ENCODE results near the gene TMEM19.
A peak's percentile ranks its signal among the peaks of the same experiment; 100 is the strongest.

The TMEM19 gene

DNA sequence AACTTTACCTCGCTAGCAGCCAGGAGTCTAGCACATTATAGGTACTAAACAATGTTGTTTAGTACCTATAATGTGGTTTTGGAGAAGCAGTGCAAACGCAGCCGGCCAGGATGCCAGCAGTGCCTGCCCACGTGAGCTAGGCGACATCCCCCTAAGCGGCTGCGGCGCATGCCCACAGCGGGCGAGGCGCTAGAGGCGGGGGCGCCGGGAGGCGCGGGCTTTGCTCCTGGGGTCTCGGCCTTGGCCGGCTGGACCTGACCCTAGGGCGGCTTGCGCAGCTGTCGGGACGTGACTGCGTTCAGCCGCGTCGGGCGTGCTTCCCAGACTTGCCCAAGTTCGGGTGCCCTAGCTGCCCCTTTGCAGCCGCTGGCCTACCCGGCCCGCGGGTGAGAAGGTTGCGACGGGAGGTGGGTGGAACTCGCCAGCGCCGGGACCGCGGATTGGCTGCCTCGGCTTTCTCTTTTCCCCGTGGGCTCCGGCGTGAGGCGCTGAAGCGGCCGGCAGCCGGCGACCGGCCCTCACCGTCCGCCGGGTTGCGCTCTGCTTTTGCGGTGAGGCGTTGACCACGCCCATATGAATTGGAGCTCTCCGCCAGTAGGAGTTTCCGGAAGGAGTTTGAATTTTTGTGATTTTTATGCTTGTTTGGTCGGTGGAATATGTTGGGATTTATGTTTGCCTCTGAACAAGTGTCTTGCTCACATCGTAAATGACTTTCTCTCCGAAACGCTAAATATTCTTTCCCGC lies at the start of gene TMEM19:
Gene TMEM19, plus strand, starts transcription at position 169 of the 744 bp plus-strand sequence. CDS start 599 bp downstream, outside the sequence.
- peak; percentile 67 for DNase-seq (ENCODE audit: low read depth)

DNA sequence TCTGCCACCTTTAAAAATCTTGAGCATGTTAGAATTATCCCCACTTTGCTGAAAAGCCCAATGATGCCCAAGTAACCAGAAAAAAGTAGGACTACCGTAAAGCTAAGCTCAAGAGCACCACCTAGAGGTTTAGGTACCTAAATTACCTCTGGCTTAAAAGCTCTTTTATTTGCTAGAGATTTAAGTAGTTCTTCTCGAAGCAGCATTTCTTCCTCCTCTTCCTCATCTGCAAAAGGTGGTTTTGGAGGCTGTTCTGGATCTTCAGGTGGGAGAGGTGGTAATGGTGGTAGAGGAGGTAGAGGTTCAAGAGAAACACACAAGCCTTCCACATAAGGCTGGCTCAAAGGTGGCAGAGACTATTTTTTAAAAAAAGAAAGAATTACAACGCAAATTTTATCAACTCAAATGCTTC lies 49.2 kb upstream of the TMEM19 start:
- no peak for DNase-seq (ENCODE audit: low read depth)

DNA sequence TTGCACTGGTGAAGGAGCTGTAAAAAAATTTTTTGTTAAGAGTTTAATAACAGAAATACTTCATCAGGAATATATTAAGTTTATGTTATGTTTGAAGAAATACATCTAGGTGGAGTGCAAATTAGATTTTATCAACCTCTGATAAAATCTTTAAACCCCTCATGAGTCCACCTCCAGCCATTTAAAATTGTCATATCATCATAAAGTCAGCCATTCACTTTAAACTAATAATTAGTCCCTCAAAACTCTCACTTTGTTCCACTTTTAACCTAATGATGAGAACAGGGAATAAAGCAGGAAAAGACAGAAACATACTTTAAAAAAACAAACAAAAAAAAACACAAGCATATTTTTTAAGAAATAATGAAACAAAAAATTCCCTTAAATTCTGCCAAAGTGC lies 47.4 kb upstream of the TMEM19 start:
- DNase-seq (ENCODE audit: low read depth) = no peak

DNA sequence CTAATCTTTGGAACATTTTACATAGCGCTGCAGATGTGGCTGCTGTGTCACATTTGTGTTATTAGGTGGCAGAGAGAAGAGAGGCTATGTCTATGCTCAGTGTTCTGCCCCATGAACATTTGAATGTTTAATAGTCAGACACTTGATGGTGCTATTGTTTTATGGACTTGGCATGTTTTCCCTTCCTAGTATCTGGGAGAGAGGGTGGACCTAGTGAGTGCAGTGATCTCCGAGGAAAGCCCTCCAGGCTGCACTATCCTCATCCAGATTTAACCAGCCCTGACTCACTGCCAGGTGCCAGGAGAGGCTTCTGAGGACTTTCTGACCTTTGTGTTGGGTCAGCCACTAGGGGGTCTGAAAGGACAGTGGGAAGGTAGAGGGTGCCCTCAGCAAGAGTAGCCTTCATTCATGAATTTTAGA lies 46.5 kb upstream of the TMEM19 start:
- no peak for DNase-seq (ENCODE audit: low read depth)

DNA sequence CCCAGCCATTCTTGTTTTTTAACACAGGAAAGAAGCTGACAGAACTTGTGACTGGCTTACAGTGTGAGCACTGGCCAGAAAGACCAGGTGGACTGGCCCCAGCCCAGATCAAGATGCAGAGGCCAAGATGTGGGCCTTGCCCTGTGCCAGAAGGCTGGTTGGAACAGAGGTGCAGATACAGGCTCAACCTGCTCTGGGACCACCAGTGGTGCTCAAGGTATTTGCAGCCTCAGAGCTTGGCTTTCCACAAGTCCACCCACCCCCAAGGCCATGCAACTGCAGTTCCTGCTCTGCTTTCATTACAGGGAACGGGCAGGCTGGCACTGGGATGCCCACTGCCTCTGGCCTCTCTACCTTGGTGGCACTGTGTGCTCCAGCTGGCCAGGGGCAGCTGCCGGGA lies 45.6 kb upstream of the TMEM19 start:
- no peak for DNase-seq (ENCODE audit: low read depth)

GRCh38 chr12:71641390-71641789 lies 44.5 kb upstream of the TMEM19 start:
- no peak for DNase-seq (ENCODE audit: low read depth)

DNA sequence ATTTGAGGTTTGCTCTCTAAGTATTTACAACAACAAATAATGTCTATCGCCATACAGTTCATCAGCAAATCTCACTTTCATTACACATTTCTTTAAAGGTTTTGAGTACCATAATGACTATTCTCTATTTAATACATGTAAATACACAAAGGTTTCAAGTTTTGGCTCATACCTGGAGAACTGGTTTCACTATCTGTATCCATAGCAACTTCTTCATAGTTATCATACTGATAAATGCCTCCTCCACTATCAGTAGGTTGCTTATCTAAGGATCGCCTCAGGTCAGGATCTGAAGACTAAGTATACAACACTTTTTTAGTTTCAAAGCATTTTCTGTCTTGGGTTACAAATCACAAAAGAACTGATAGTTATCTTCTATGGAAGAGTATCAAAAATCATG lies 43.6 kb upstream of the TMEM19 start:
- no peak for DNase-seq (ENCODE audit: low read depth)

- DNase-seq (ENCODE audit: low read depth) = no peak
Measured at GRCh38 chr12:71645268-71645667, 40.6 kb upstream of the TMEM19 start.

DNA sequence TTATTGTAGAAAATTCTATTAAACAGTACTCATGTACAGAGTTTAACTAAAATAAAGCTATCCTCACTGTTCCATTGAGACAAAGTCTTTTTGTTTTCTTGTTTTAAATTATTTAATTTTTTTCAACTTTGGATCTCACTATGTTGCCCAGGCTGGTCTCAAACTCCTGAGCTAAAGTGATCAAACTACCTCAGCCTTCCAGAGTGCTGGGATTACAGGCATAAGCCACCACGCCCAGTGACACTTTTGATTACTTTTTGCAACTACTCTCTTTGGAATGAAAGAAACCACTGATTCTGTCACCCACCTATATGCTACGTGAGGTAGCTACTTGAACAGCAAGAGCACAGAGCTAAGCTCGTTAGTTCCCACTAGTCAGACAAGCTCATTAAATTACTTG lies 39.4 kb upstream of the TMEM19 start:
- DNase-seq (ENCODE audit: low read depth) = no peak

DNA sequence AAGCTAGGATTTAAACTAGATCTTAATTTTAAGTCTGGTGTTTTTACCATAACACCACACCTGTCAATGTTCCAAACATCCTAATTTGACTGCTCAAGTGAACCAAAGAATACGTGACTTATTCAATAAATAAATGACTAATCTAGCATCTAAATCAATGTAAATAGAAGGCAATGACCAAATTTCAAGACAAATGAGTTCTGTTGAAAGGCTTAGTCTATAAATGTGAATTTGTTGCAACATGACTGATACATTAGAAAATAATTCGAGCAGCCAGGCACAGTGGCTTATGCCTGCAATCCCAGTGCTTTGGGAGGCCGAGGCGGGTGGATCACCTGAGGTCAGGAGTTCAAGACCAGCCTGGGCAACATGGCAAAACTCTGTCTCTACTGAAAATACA lies 37.3 kb upstream of the TMEM19 start:
- DNase-seq (ENCODE audit: low read depth) = no peak

DNA sequence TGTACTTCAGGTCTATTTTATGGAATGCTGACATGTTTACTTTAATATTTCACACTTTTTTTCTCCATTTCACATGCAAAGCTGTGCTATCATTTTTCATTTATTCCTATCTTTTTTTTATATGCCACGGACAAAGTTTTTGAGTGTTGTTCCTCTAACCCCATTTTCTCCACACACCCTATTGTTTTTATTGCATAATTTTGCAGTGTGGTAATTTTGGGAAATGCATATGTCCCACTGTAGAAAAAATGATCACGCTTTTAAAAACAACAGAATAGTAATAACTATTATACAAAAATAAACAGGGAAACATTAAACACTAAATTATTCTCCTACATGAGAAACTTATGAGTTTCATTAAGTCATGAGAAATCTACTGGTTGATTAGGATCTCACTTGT lies 36.5 kb upstream of the TMEM19 start:
- DNase-seq (ENCODE audit: low read depth) = no peak

DNA sequence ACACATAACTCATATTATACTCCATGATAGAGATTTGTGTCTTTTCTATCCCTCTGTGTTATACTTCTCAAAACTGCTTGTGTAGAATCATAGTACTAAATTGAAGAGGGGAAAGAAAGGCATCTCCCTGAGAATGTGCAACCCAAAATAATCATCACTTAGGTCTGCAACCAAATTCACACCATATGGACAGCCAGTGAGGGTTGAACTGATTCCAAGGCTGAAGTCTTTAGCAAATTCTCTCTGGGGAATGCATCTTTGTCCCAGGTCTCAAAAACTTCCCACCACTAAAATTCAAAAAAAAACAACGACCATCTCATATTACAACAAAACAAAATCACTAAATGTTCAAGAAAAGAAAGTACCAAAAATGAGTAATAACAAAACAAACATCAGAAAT lies 33.2 kb upstream of the TMEM19 start:
- no peak for DNase-seq (ENCODE audit: low read depth)

DNA sequence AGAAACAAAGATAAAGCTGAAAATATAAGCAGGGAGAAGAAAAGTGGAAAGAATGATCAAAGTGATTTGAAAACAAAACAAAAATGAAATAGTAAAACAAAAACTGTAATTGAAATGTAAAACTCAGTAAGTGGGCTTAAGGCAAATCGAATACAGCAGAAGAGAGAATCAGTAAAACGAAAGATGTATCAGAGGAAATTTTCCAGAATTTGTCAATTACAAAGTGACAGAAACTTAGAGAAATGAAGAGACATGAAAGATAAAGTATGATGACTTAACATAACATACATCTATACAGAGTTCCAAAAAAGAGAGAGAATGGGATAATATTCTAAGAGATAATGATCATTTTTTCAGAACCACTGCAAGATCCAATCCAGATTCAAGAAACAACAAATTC lies 32.7 kb upstream of the TMEM19 start:
- DNase-seq (ENCODE audit: low read depth) = no peak

DNA sequence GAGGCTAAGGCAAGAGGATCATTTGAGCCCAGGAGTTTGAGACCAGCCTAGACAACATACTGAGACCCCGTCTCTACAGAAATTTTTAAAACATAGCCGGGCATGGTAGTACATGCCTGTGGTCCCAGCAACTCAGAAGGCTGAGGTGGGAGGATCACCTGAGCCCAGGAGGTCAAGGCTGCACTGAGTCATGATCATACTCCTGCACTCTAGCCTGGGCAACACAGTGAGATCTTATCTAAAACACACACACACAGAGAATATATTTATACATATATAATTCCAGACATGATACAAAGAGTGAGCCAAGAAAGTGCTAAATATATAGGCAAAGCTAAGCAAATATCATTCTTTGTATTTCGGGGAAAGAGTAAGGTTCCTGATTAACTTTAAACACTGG lies 31.7 kb upstream of the TMEM19 start:
- no peak for DNase-seq (ENCODE audit: low read depth)

- DNase-seq (ENCODE audit: low read depth) = no peak
Measured at GRCh38 chr12:71655495-71655894, 30.4 kb upstream of the TMEM19 start.

GRCh38 chr12:71655907-71656306 lies 30.0 kb upstream of the TMEM19 start:
- DNase-seq (ENCODE audit: low read depth) = no peak

DNA sequence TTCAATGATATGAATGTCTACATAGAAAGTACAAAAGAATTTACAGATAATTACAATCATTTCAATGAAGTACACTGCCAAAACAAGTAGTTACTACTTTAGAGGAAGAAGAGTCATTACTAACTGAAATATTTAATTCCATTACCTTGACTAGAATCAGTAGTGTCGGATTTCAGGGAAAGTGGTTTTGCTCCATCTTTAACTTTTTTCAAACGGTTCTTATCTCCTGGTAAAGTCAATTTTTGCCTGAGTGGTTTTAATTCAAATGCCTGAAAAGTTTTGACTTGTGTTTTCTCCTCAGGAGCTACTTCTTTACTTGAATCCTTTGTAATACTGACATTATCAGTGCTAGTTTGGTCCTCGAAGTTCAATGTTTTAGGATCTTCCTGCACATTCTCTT lies 29.1 kb upstream of the TMEM19 start:
- DNase-seq (ENCODE audit: low read depth) = no peak

- DNase-seq (ENCODE audit: low read depth) = no peak
Measured at GRCh38 chr12:71661977-71662530, 23.8 kb upstream of the TMEM19 start.

GRCh38 chr12:71662849-71663560 lies 22.9 kb upstream of the TMEM19 start:
- DNase-seq (ENCODE audit: low read depth) = peak; percentile 47

DNA sequence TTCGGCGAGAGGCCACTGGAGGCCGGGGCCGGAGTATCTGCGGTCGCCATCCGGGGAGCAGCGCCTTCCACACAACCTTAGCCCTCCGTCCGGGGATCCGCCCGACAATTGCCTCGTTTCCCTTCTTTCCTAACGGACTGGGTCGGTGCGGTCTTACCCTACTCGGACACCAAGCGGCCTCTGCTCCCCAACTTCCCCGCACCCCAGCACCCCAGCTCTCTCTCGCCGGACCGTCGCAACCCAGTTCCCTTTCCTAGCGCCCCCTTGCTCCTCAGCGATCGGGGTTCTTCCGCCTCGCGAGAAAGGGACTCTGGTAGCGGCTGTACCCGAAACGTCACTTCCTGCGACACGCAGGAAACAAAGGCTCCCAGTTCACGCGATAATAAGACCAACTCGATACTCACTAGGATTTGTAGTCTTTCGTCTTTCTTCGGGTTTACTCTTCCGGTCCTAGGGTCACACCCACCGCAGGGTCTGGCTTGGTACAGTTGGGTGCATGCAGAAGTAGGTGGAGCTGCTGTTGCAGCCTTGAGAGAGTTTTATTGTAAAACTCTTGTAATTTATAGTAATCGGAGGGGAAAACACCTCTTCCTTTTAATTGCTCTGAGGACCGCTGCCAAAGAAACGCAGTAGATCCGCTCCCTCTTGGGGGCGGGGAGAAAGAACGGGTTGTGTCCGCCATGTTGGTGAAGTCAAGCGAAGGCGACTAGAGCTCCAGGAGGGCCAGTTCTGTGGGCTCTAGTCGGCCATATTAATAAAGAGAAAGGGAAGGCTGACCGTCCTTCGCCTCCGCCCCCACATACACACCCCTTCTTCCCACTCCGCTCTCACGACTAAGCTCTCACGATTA lies 22.1 kb upstream of the TMEM19 start, which contains the start of the genes THAP2 and ZFC3H1:
Gene THAP2, plus strand, starts transcription at position 741 of the 850 bp plus-strand sequence. CDS start 209 bp downstream, outside the sequence.
Gene ZFC3H1, minus strand, starts transcription at position 288 of the 850 bp plus-strand sequence. Its CDS starts 238 bp downstream, at position 50.
- peak; percentile 83 for DNase-seq (ENCODE audit: low read depth)

GRCh38 chr12:71664411-71665089 lies 21.3 kb upstream of the TMEM19 start:
- no peak for DNase-seq (ENCODE audit: low read depth)

- DNase-seq (ENCODE audit: low read depth) = no peak
Measured at GRCh38 chr12:71665090-71665463, 20.8 kb upstream of the TMEM19 start.
